SU-DHL-6 (cell line): ENCODE data around the gene LAPTM5.

Experiments
- EZH2phosphoT487 ChIP-seq: fragments of 200-600 bp; sonication (generic), shearing (Covaris generic); conservative IDR thresholded peaks from 2 replicates; pipeline ENCODE4 v1.6.1; 2018; ENCODE audit warnings: mild to moderate bottlenecking, antibody characterized with exemption, low read length, moderate library complexity, mixed read lengths
- TF ChIP-seq, protein P1 (sequence below): fragments of 200-600 bp; sonication (generic); IDR thresholded peaks from one replicate; pipeline ENCODE4 v1.5.1; 2017; ENCODE audit warnings: antibody characterized with exemption, mild to moderate bottlenecking, low read length, moderate library complexity; ENCODE audit not compliant: insufficient read depth, poor library complexity, severe bottlenecking

DNA sequence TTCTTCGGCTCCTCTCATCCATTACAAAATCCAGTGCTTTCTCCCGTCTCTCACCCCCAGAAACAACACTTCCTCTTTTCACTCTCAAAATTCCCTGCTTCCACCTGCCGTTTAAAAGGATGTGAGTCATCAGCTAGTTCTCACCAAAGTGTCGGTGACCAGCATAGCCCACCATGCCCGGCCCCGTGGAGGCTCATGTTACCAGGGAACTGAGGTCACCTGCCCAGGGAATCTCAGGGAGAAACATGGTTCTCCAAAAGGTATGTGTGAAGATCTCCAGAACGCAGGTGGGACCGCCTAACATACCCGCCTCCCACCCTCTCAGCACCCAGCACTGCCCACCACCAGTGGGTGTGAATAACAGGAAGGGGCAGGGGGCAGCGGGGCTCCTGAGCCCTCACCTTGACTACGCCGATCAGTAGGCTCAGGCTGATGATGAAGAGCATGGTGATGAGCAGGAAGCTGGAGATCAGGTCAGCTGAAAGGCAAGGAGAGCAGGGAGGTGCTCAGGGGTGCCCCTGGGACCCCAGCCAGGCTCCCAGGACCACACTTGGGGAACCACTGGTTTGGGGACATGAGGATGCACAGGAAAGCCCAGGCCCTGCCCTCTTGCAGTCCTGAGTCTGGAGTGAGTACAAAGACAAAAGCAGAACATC is 16.2 kb downstream of the LAPTM5 start:
- TF ChIP-seq, protein P1, sequence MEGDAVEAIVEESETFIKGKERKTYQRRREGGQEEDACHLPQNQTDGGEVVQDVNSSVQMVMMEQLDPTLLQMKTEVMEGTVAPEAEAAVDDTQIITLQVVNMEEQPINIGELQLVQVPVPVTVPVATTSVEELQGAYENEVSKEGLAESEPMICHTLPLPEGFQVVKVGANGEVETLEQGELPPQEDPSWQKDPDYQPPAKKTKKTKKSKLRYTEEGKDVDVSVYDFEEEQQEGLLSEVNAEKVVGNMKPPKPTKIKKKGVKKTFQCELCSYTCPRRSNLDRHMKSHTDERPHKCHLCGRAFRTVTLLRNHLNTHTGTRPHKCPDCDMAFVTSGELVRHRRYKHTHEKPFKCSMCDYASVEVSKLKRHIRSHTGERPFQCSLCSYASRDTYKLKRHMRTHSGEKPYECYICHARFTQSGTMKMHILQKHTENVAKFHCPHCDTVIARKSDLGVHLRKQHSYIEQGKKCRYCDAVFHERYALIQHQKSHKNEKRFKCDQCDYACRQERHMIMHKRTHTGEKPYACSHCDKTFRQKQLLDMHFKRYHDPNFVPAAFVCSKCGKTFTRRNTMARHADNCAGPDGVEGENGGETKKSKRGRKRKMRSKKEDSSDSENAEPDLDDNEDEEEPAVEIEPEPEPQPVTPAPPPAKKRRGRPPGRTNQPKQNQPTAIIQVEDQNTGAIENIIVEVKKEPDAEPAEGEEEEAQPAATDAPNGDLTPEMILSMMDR = no peak
- TF ChIP-seq EZH2phosphoT487 = no peak
